GM18951 (cell line): ENCODE measurements around the gene LONP2.
A peak's percentile ranks its signal among the peaks of the same experiment; 100 is the strongest.

Source experiments
- POLR2A ChIP-seq: IDR thresholded peaks from 4 replicates; pipeline ENCODE4 v1.6.1; 2011; ENCODE audit warnings: mild to moderate bottlenecking; ENCODE audit not compliant: insufficient read length, insufficient read depth; ENCODE audit errors: extremely low read depth
- in situ Hi-C: fragments of 300-500 bp; cut with MboI; formaldehyde crosslinking; loops from one replicate; pipeline ENCODE4 v1.12.0; 2022; ENCODE audit warnings: low sequenced_read_pairs, mixed read lengths, inconsistent platforms; ENCODE audit not compliant: unreplicated experiment

The LONP2 gene

GRCh38 chr16:48244080-48244862, at the start of gene LONP2:
Gene LONP2 (plus strand): TSS chr16:48244300. CDS start chr16:48244389, 89 bp downstream.
- peak; percentile 78 for TF ChIP-seq POLR2A
- in situ Hi-C loops = no loop called here

- TF ChIP-seq POLR2A = no peak
- in situ Hi-C loops = no loop called here
These were observed 49.1 kb upstream of the LONP2 start for GRCh38 chr16:48194828-48195556.

- TF ChIP-seq POLR2A = no peak
- in situ Hi-C loops = no loop called here
These were observed 46.8 kb upstream of the LONP2 start for GRCh38 chr16:48197294-48197693.

GRCh38 chr16:48201515-48202201, 42.4 kb upstream of the LONP2 start:
- TF ChIP-seq POLR2A = no peak
- in situ Hi-C loops = no loop called here

- in situ Hi-C loops = no loop called here
- TF ChIP-seq POLR2A = no peak
These were observed 39.9 kb upstream of the LONP2 start for GRCh38 chr16:48203974-48204824.

- in situ Hi-C loops = no loop called here
- TF ChIP-seq POLR2A = no peak
These were observed 39.3 kb upstream of the LONP2 start for GRCh38 chr16:48204825-48205151.

GRCh38 chr16:48206594-48207242, 37.4 kb upstream of the LONP2 start:
- TF ChIP-seq POLR2A = no peak
- in situ Hi-C loops = no loop called here

GRCh38 chr16:48210747-48211146, 33.4 kb upstream of the LONP2 start:
- TF ChIP-seq POLR2A = no peak
- in situ Hi-C loops = no loop called here

- TF ChIP-seq POLR2A = no peak
- in situ Hi-C loops = no loop called here
These were observed 32.1 kb upstream of the LONP2 start for GRCh38 chr16:48212033-48212432.

- no peak for TF ChIP-seq POLR2A
- in situ Hi-C loops = no loop called here
These were observed 28.4 kb upstream of the LONP2 start for GRCh38 chr16:48215738-48216137.

- in situ Hi-C loops = no loop called here
These were observed 26.4 kb upstream of the LONP2 start for GRCh38 chr16:48217708-48218107.

GRCh38 chr16:48218473-48218872, 25.6 kb upstream of the LONP2 start:
- no peak for TF ChIP-seq POLR2A
- in situ Hi-C loops = no loop called here

More at GRCh38 chr16:48217708-48218107, 26.4 kb upstream of the LONP2 start:
- TF ChIP-seq POLR2A = no peak

- TF ChIP-seq POLR2A = no peak
- in situ Hi-C loops = no loop called here
These were observed 23.2 kb upstream of the LONP2 start for GRCh38 chr16:48220891-48221290.

- in situ Hi-C loops = no loop called here
- TF ChIP-seq POLR2A = no peak
These were observed 20.6 kb upstream of the LONP2 start for GRCh38 chr16:48223490-48223889.
